ENCODE measurements around the gene C6orf120.

Gene C6orf120

GRCh38 chr6:169659820-169660610 is 41.9 kb upstream of the C6orf120 start:
- no peak overlapping the region for H3K4me3 ChIP-seq (ENCODE audit: low read length)
- H3K27ac ChIP-seq (ENCODE audit: low read length) = no peak overlapping the region
- H3K36me3 ChIP-seq (replicated peaks; ENCODE audit: insufficient read depth, low read length) = no peaks in the 10 kb centered on the region
- H3K9me2 ChIP-seq (replicated peaks; ENCODE audit: insufficient read depth, low read length) = no peaks in the 10 kb centered on the region
- no peaks in the 10 kb centered on the region for H4K20me1 ChIP-seq (ENCODE audit: insufficient read depth, low read length)
- no peak overlapping the region for H3K9ac ChIP-seq (ENCODE audit: low read length)
- TF ChIP-seq EZH2phosphoT487 (IDR thresholded peaks at IDR 0.05; ENCODE audit: low read length) (no peak), CTCF (IDR thresholded peaks at IDR 0.05; ENCODE audit: low read length) (no peak), EZH2 (optimal IDR thresholded peaks at IDR 0.05; ENCODE audit: low read depth, low read length) (no peak)
- H3K4me2 ChIP-seq (ENCODE audit: low read depth, low read length) = no peak overlapping the region
- no peaks in the 10 kb centered on the region for H3K27me3 ChIP-seq (replicated peaks; ENCODE audit: insufficient read depth, low read length)
- no peaks in the 10 kb centered on the region for H3K79me2 ChIP-seq (ENCODE audit: low read length)
- H3K9me3 ChIP-seq (replicated peaks; ENCODE audit: insufficient read depth, low read length) = no peaks in the 10 kb centered on the region
- DNase-seq = no peak
- H3F3A ChIP-seq (ENCODE audit: insufficient read depth, low read length) = no peaks in the 10 kb centered on the region
- no peak overlapping the region for H2AFZ ChIP-seq (ENCODE audit: low read length)
- no peaks in the 10 kb centered on the region for H3K4me1 ChIP-seq (ENCODE audit: low read length)

GRCh38 chr6:169660751-169661390 is 41.1 kb upstream of the C6orf120 start:
- Histone ChIP-seq H2AFZ (ENCODE audit: low read length) (no peak overlapping the region), H3K4me2 (ENCODE audit: low read depth, low read length) (no peak overlapping the region), H3K36me3 (replicated peaks; ENCODE audit: insufficient read depth, low read length) (no peaks in the 10 kb centered on the region), H4K20me1 (ENCODE audit: insufficient read depth, low read length) (no peaks in the 10 kb centered on the region), H3K9ac (ENCODE audit: low read length) (no peak overlapping the region), H3K9me2 (replicated peaks; ENCODE audit: insufficient read depth, low read length) (no peaks in the 10 kb centered on the region), H3K4me1 (ENCODE audit: low read length) (no peaks in the 10 kb centered on the region), H3K27ac (ENCODE audit: low read length) (no peak overlapping the region), H3K4me3 (ENCODE audit: low read length) (no peak overlapping the region), H3K9me3 (replicated peaks; ENCODE audit: insufficient read depth, low read length) (no peaks in the 10 kb centered on the region), H3F3A (ENCODE audit: insufficient read depth, low read length) (no peaks in the 10 kb centered on the region), H3K27me3 (replicated peaks; ENCODE audit: insufficient read depth, low read length) (no peaks in the 10 kb centered on the region), H3K79me2 (ENCODE audit: low read length) (no peaks in the 10 kb centered on the region)
- DNase-seq = no peak
- TF ChIP-seq CTCF (IDR thresholded peaks at IDR 0.05; ENCODE audit: low read length) (no peak), EZH2 (optimal IDR thresholded peaks at IDR 0.05; ENCODE audit: low read depth, low read length) (no peak), EZH2phosphoT487 (IDR thresholded peaks at IDR 0.05; ENCODE audit: low read length) (no peak)

GRCh38 chr6:169661391-169661756 is 40.6 kb upstream of the C6orf120 start:
- Histone ChIP-seq H3K27me3 (replicated peaks; ENCODE audit: insufficient read depth, low read length) (no peaks in the 10 kb centered on the region), H3K27ac (ENCODE audit: low read length) (no peak overlapping the region), H3F3A (ENCODE audit: insufficient read depth, low read length) (no peaks in the 10 kb centered on the region), H3K4me3 (ENCODE audit: low read length) (no peak overlapping the region), H3K4me1 (ENCODE audit: low read length) (no peaks in the 10 kb centered on the region), H2AFZ (ENCODE audit: low read length) (no peak overlapping the region), H3K9me3 (replicated peaks; ENCODE audit: insufficient read depth, low read length) (no peaks in the 10 kb centered on the region), H3K79me2 (ENCODE audit: low read length) (no peaks in the 10 kb centered on the region), H3K36me3 (replicated peaks; ENCODE audit: insufficient read depth, low read length) (no peaks in the 10 kb centered on the region), H3K4me2 (ENCODE audit: low read depth, low read length) (no peak overlapping the region), H3K9me2 (replicated peaks; ENCODE audit: insufficient read depth, low read length) (no peaks in the 10 kb centered on the region), H4K20me1 (ENCODE audit: insufficient read depth, low read length) (no peaks in the 10 kb centered on the region), H3K9ac (ENCODE audit: low read length) (no peak overlapping the region)
- no peak for DNase-seq
- TF ChIP-seq CTCF (IDR thresholded peaks at IDR 0.05; ENCODE audit: low read length) = no peak
- TF ChIP-seq EZH2phosphoT487 (IDR thresholded peaks at IDR 0.05; ENCODE audit: low read length) = no peak
- TF ChIP-seq EZH2 (optimal IDR thresholded peaks at IDR 0.05; ENCODE audit: low read depth, low read length) = no peak

Data from MM.1S (cell line).